ENCODE data around the gene HM13. TPM values are rescaled to one million over a fixed set of nuclear protein-coding genes. Genes with fewer than 3 reads are reported as not detected.

Gene HM13
- total and polyA plus RNA-seq, 2 donors (not counting 3 experiments of a cell fraction or from before 2014, with no cell fraction given), result 211 to 218 TPM

DNA sequence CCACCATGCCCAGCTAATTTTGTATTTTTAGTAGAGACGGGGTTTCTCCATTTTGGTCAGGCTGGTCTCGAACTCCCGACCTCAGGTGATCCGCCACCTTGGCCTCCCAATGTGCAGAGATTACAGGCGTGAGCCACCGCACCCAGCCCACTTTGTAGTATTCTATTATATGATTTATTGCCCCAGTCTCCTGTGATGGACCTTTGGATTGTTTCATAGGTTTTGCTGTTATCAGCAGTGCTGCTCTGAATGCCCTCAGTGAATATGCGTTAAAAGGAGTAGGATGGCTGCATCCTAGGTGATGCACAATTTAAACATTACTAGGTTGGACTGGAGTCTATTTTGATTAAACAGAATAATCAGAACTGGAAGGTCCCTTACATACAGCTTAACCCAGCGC lies 101.2 kb downstream of the HM13 start:
- Histone ChIP-seq H3K9ac (replicated peaks; ENCODE audit: extremely low read depth, insufficient read depth, low read length) (no peak overlapping the region), H4K20me1 (replicated peaks; ENCODE audit: control insufficient read depth, extremely low read depth, insufficient read depth, low read length) (no peaks in the 10 kb centered on the region), H3K4me3 (replicated peaks in 1 of 3; ENCODE audit: insufficient read depth in 1 of 3, low read depth in 1 of 3, low read length in 3 of 3) (no peak overlapping the region), H3K4me1 (ENCODE audit: control insufficient read depth, extremely low read depth, insufficient read depth, low read length) (peaks cover 12% of the 10 kb centered on the region), H2AFZ (ENCODE audit: low read depth, low read length) (no peak overlapping the region), H3K36me3 (ENCODE audit: control insufficient read depth in 2 of 2, extremely low read depth in 1 of 2, insufficient read depth in 2 of 2, low read length in 2 of 2) (no peaks in the 10 kb centered on the region), H3K79me2 (ENCODE audit: control insufficient read depth, insufficient read depth, low read length) (no peaks in the 10 kb centered on the region), H3K27me3 (ENCODE audit: control insufficient read depth in 2 of 2, insufficient read depth in 2 of 2, low read length in 2 of 2) (no peaks in the 10 kb centered on the region), H3K9me1 (replicated peaks; ENCODE audit: control insufficient read depth, extremely low read depth, insufficient read depth, low read length) (no peaks in the 10 kb centered on the region), H3K4me2 (ENCODE audit: insufficient read depth, low read length) (no peak overlapping the region), H3K9me3 (replicated peaks; ENCODE audit: control insufficient read depth, insufficient read depth, low read length) (no peaks in the 10 kb centered on the region), H3K27ac (ENCODE audit: insufficient read depth, low read depth, low read length) (no peak overlapping the region)
- no peak for TF ChIP-seq FOS (IDR thresholded peaks at IDR 0.05; ENCODE audit: borderline replicate concordance, insufficient read depth, low read length)
- no peak for TF ChIP-seq POLR2A (IDR thresholded peaks at IDR 0.05; ENCODE audit: low read depth, low read length)
- TF ChIP-seq EZH2 (IDR thresholded peaks at IDR 0.05; ENCODE audit: borderline replicate concordance, low read depth, low read length, severe bottlenecking), result no peak
- no peak for DNase-seq (ENCODE audit: low read depth, low spot score)
- no peak for FAIRE-seq
- intact Hi-C loops (cut with micrococcal nuclease), result no loop called here
- no TSS peak for BruUV-seq (replicated peaks)
- dilution Hi-C loops (cut with MboI; ENCODE audit: extremely low pct_ligation_motif_present, low sequenced_read_pairs), result no loop called here
- CTCF ChIA-PET, result interaction anchor here (1.7 to 4.6 kb wide), 4 partner anchors 47 to 108 kb away, joined by 6 to 24 read pairs (median 8); no protein-coding TSS in a partner anchor
- POLR2A ChIA-PET, result no interaction called here

DNA sequence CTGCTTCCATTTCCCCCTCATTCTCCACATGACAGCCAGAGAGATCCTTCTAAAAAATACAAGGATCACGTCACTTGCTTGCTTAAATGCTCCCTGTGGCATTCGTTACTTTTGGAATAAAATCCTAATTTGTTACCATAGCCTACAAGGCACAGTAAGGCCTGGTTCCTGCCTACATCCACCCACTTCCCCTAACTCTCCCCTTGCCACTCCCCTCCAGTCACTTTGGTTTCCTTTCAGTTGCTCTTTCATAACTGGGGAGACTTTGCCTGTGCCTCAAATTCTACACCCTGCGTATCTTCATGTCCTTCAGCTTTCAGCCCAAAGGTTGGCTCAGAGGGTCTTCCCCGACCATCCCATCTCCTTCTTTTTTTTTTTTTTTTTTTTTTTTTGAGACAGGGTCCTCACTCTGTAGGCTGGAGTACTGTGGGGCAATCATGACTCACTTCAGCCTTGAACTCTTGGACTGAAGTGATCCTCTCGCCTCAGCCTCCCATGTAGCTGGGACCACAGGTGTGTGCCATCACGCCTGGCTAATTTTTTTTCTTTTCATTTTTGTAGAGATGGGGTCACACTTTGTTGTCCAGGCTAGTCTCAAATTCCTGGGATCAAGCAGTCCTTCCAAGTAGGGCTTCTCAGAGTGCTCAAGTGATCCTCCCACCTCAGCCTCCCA lies 103.3 kb downstream of the HM13 start:
- Histone ChIP-seq H3K79me2 (ENCODE audit: control insufficient read depth, insufficient read depth, low read length) (no peaks in the 10 kb centered on the region), H3K4me1 (ENCODE audit: control insufficient read depth, extremely low read depth, insufficient read depth, low read length) (peaks cover 4% of the 10 kb centered on the region), H3K36me3 (ENCODE audit: control insufficient read depth in 2 of 2, extremely low read depth in 1 of 2, insufficient read depth in 2 of 2, low read length in 2 of 2) (no peaks in the 10 kb centered on the region), H3K4me3 (replicated peaks in 1 of 3; ENCODE audit: insufficient read depth in 1 of 3, low read depth in 1 of 3, low read length in 3 of 3) (no peak overlapping the region), H4K20me1 (replicated peaks; ENCODE audit: control insufficient read depth, extremely low read depth, insufficient read depth, low read length) (no peaks in the 10 kb centered on the region), H3K27me3 (ENCODE audit: control insufficient read depth in 2 of 2, insufficient read depth in 2 of 2, low read length in 2 of 2) (no peaks in the 10 kb centered on the region), H3K9me3 (replicated peaks; ENCODE audit: control insufficient read depth, insufficient read depth, low read length) (no peaks in the 10 kb centered on the region), H3K9me1 (replicated peaks; ENCODE audit: control insufficient read depth, extremely low read depth, insufficient read depth, low read length) (no peaks in the 10 kb centered on the region), H3K9ac (replicated peaks; ENCODE audit: extremely low read depth, insufficient read depth, low read length) (no peak overlapping the region), H2AFZ (ENCODE audit: low read depth, low read length) (no peak overlapping the region), H3K4me2 (ENCODE audit: insufficient read depth, low read length) (no peak overlapping the region), H3K27ac (ENCODE audit: insufficient read depth, low read depth, low read length) (no peak overlapping the region)
- intact Hi-C loops (cut with micrococcal nuclease), result no loop called here
- BruUV-seq (replicated peaks), result no TSS peak
- ChIA-PET CTCF (interaction anchor here (1.2 to 4.6 kb wide), 4 partner anchors 17 to 106 kb away, joined by 4 to 24 read pairs (median 6); no protein-coding TSS in a partner anchor), POLR2A (no interaction called here)
- TF ChIP-seq JUN (IDR thresholded peaks at IDR 0.05; ENCODE audit: borderline replicate concordance, insufficient read depth, insufficient read length, low read depth), result no peak
- no peak for TF ChIP-seq FOS (IDR thresholded peaks at IDR 0.05; ENCODE audit: borderline replicate concordance, insufficient read depth, low read length)
- TF ChIP-seq POLR2A (IDR thresholded peaks at IDR 0.05; ENCODE audit: low read depth, low read length), result no peak
- TF ChIP-seq POLR2AphosphoS5 (IDR thresholded peaks at IDR 0.05; ENCODE audit: insufficient read depth, low read depth, low read length), result no peak
- no peak for TF ChIP-seq EZH2 (IDR thresholded peaks at IDR 0.05; ENCODE audit: borderline replicate concordance, low read depth, low read length, severe bottlenecking)
- no peak for TF ChIP-seq GATA2 (IDR thresholded peaks at IDR 0.05; ENCODE audit: insufficient read depth, insufficient read length, low read depth, low read length)
- no peak for TF ChIP-seq MYC (IDR thresholded peaks at IDR 0.05; ENCODE audit: low read depth, low read length)
- TF ChIP-seq, protein P1, sequence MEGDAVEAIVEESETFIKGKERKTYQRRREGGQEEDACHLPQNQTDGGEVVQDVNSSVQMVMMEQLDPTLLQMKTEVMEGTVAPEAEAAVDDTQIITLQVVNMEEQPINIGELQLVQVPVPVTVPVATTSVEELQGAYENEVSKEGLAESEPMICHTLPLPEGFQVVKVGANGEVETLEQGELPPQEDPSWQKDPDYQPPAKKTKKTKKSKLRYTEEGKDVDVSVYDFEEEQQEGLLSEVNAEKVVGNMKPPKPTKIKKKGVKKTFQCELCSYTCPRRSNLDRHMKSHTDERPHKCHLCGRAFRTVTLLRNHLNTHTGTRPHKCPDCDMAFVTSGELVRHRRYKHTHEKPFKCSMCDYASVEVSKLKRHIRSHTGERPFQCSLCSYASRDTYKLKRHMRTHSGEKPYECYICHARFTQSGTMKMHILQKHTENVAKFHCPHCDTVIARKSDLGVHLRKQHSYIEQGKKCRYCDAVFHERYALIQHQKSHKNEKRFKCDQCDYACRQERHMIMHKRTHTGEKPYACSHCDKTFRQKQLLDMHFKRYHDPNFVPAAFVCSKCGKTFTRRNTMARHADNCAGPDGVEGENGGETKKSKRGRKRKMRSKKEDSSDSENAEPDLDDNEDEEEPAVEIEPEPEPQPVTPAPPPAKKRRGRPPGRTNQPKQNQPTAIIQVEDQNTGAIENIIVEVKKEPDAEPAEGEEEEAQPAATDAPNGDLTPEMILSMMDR (IDR thresholded peaks at IDR 0.05; ENCODE audit: extremely low read depth in 1 of 2, insufficient read depth in 1 of 2, low read depth in 1 of 2, low read length in 2 of 2), result no peak
- FAIRE-seq (no peak), DNase-seq (ENCODE audit: low read depth, low spot score) (no peak)
- dilution Hi-C loops (cut with MboI; ENCODE audit: extremely low pct_ligation_motif_present, low sequenced_read_pairs), result no loop called here

Measured in endothelial cell of umbilical vein (primary cell).